H1 (cell line): ENCODE results near the gene NME9.

Experiments
- CTBP2 ChIP-seq: IDR thresholded peaks from 2 replicates; pipeline ENCODE4 v1.7.0; 2011; ENCODE audit warnings: borderline replicate concordance, mild to moderate bottlenecking, moderate library complexity, mixed read lengths, low read length; ENCODE audit not compliant: insufficient read depth, insufficient read length
- EZH2 ChIP-seq: fragments of 200-600 bp; sonication (generic); IDR thresholded peaks from 2 replicates; pipeline ENCODE4 v1.7.1; 2012; ENCODE audit warnings: low read depth, mild to moderate bottlenecking, moderate library complexity, low read length, inconsistent platforms; ENCODE audit not compliant: severe bottlenecking
- FOSL1 ChIP-seq: IDR thresholded peaks from 2 replicates; pipeline ENCODE4 v1.6.1; 2011; ENCODE audit warnings: mild to moderate bottlenecking, low read depth, low read length, moderate library complexity; ENCODE audit not compliant: insufficient read depth
- GABPA ChIP-seq: IDR thresholded peaks from 2 replicates; pipeline ENCODE4 v1.6.1; 2011; ENCODE audit warnings: mild to moderate bottlenecking, low read length, moderate library complexity, borderline replicate concordance; ENCODE audit not compliant: insufficient read depth
- PHF8 ChIP-seq: fragments of 200-600 bp; sonication (generic); conservative IDR thresholded peaks from 2 replicates; pipeline ENCODE4 v1.7.1; 2012; ENCODE audit warnings: low read depth, mild to moderate bottlenecking, inconsistent platforms, low read length, moderate library complexity
- POLR2A ChIP-seq, 2 experiments: IDR thresholded peaks; 1 replicate in 1 of 2; 2 replicates in 1 of 2; pipeline ENCODE4 v1.6.1; 2011; ENCODE audit warnings: low read depth in 2 of 2, low read length in 2 of 2, mild to moderate bottlenecking in 2 of 2; ENCODE audit errors: control extremely low read depth in 1 of 2
- POLR2AphosphoS5 ChIP-seq: IDR thresholded peaks from 2 replicates; pipeline ENCODE4 v1.6.1; 2011; ENCODE audit warnings: low read depth, low read length
- RAD21 ChIP-seq, 2 experiments: IDR thresholded peaks in 1 of 2; conservative IDR thresholded peaks in 1 of 2; 2 replicates each; pipeline ENCODE4 v1.6.1; 2011; ENCODE audit warnings: low read depth in 2 of 2, low read length in 2 of 2, improper control_type of control experiment in 1 of 2, inconsistent platforms in 1 of 2, mild to moderate bottlenecking in 1 of 2, moderate library complexity in 1 of 2
- TAF7 ChIP-seq: optimal IDR thresholded peaks from 2 replicates; pipeline ENCODE3; 2011; ENCODE audit warnings: low read depth, mild to moderate bottlenecking, inconsistent platforms, low read length, moderate library complexity, borderline replicate concordance
- TF ChIP-seq, protein P1 (sequence below), 3 experiments: IDR thresholded peaks; 1 replicate in 2 of 3; 2 replicates in 1 of 3; pipeline versions ENCODE4 v1.5.1 to v1.6.1; 2011; ENCODE audit warnings: low read length in 3 of 3, mild to moderate bottlenecking in 3 of 3, inconsistent platforms in 2 of 3, low read depth in 1 of 3, moderate library complexity in 1 of 3; ENCODE audit not compliant: insufficient read depth in 1 of 3; ENCODE audit errors: control extremely low read depth in 1 of 3
- TF ChIP-seq, protein P2 (sequence below): IDR thresholded peaks from 2 replicates; pipeline ENCODE4 v1.6.1; 2011; ENCODE audit warnings: low read length, improper control_type of control experiment

DNA sequence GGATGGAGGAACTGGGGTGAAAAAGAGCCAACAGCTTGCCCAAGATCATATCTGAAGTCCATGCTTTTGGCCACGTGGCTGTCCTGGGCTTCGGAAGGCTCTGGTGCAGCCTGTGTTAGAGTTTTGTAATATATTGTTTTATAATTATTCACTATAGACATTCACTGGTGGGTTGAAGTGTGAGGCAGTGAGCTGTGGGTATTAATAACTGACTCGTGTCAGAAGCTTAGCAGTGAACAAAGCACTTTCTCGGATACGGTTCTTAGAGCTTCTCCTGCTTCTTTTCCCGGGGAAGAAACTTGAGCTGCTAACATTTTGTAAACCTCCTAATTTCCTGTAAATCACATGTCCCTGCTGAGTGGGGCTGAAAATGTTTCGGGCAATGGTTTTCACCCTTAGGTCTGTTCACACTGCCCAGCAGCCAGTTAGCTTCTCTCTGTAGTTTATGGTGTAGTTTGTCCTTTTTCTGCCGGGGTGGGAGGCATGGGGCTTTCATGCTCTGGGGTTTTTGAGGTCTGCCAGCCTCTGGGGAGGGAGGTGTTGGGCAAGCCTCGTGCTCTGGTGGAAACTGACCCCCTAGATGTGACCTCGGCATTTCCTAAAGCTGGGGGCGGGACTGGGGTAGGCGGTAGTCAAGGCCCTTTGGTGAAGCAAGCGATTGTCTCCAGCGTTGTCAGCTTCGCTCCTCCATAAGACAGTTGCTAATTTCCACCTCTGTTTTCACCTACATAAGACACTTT, 20.4 kb upstream of the NME9 start:
- TF ChIP-seq POLR2A (IDR thresholded peaks at IDR 0.05; ENCODE audit: control extremely low read depth in 1 of 2, low read depth in 2 of 2, low read length in 2 of 2) (no peak), CTBP2 (no peak), RAD21 (IDR thresholded peaks at IDR 0.05 in 1 of 2, conservative IDR thresholded peaks at IDR 0.05 in 1 of 2; ENCODE audit: low read depth in 2 of 2, low read length in 2 of 2) (no peak), PHF8 (no peak), GABPA (no peak), FOSL1 (no peak), TAF7 (no peak), EZH2 (no peak), POLR2AphosphoS5 (no peak)
- TF ChIP-seq, protein P1, sequence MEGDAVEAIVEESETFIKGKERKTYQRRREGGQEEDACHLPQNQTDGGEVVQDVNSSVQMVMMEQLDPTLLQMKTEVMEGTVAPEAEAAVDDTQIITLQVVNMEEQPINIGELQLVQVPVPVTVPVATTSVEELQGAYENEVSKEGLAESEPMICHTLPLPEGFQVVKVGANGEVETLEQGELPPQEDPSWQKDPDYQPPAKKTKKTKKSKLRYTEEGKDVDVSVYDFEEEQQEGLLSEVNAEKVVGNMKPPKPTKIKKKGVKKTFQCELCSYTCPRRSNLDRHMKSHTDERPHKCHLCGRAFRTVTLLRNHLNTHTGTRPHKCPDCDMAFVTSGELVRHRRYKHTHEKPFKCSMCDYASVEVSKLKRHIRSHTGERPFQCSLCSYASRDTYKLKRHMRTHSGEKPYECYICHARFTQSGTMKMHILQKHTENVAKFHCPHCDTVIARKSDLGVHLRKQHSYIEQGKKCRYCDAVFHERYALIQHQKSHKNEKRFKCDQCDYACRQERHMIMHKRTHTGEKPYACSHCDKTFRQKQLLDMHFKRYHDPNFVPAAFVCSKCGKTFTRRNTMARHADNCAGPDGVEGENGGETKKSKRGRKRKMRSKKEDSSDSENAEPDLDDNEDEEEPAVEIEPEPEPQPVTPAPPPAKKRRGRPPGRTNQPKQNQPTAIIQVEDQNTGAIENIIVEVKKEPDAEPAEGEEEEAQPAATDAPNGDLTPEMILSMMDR (IDR thresholded peaks at IDR 0.05; ENCODE audit: control extremely low read depth in 1 of 3, insufficient read depth in 1 of 3, low read depth in 1 of 3, low read length in 3 of 3), result no peak
- TF ChIP-seq, protein P2, sequence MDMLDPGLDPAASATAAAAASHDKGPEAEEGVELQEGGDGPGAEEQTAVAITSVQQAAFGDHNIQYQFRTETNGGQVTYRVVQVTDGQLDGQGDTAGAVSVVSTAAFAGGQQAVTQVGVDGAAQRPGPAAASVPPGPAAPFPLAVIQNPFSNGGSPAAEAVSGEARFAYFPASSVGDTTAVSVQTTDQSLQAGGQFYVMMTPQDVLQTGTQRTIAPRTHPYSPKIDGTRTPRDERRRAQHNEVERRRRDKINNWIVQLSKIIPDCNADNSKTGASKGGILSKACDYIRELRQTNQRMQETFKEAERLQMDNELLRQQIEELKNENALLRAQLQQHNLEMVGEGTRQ, result no peak
